Caki2 (cell line): Measurements from ENCODE around the gene CDK2. TPM values are rescaled to one million over a fixed set of nuclear protein-coding genes. Genes with fewer than 3 reads are reported as not detected.
"Not testable (repeated sequence)": the region's sequence is repeated elsewhere in the genome, so short reads cannot be mapped to it uniquely, and the experiment has no call there.

Source experiments
- DNase-seq: peaks from one replicate; pipeline ENCODE4 v3.0.0-alpha.2; 2015; ENCODE audit warnings: low read depth
- in situ Hi-C: cut with HindIII; loops from 2 replicates; pipeline ENCODE4 v1.10.0; 2016; ENCODE audit warnings: low sequenced_read_pairs, low pct_unique_long_range_greater_than_20kb, mixed read lengths
- total RNA-seq: library from RNA; depleted of rRNA; stranded (reverse); fragments of >200 nt; shearing (Covaris generic); gene quantifications from 2 replicates; pipeline ENCODE4 v1.2.3, GENCODE V29; 2014; ENCODE audit warnings: low replicate concordance

CDK2 gene
- total RNA-seq, 1 experiment from 2014 or later: 42.6 TPM

DNA sequence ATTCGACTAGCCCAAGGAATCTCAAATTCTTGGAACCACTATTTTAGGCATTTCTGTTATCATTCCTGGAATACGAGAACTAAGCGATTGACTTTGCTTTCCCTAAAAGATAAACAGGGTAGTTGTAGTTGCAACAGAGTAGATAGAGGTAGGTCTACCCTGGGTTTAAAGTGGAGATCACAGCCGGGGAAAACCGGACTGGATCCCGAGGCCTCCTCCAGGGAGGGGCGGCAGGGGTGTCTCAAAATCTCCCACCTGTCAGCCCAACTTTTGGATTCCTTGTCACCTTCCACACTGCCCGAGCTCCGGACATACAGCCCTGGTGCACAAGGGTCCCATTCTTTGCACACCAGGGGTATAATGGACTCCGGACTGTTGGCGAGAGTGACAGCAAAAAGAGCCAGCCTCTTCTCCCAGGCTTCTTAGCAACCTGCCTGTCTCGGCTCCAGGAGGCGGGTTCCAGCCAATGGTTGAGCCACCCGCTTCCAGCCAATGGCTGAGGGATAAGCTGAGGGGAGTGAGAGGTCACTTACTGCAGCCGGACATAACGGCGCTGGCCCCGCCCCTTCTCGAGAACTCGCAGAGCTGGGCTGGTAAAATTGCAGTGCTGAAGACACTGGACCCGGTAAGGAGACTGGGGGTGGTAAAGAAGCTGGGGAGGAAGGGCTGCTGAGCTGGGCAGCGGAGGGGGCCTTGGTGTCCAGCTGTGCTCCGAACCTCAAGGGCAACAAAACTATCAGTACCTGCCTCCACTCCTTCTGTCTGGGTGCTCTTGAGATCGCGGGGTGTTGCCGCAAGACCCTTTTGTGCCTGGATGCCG, 30.3 kb downstream of the CDK2 start, which contains the start of gene SUOX:
Gene SUOX, plus strand, starts transcription at position 562 of the 820 bp plus-strand sequence. CDS start 4,946 bp downstream, outside the sequence.
- peak; percentile 98 for DNase-seq
- in situ Hi-C loops: no loop called here

DNA sequence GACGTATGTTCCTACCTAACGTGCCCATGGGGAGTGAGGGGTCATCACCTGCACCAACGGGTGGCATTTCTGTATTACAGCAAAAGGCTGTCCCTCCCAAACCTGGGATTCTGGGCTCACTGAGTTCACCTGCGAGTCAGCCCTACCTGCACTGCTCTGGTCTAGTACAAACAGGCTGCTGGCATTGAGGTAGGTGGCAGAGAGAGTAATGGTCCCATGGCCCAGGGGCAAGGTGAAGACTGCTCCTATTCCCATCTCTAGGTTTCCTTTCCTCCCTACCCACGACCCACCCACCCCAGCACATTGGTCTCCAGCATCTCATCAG, 30.9 kb downstream of the CDK2 start:
- DNase-seq: no peak
- in situ Hi-C loops: no loop called here

DNA sequence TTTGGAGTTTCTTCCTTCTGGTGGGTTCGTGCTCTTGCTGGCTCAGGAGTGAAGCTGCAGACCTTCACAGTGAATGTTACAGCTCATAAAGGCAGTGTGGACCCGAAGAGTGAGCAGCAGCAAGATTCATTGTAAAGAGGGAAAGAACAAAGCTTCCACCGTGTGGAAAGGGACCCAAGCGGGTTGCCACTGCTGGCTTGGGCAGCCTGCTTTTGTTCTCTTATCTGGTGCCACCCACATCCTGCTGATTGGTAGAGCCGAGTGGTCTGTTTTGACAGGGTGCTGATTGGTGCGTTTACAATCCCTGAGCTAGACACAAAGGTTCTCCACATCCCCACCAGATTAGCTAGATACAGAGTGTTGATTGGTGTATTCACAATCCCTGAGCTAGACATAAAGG, 32.9 kb downstream of the CDK2 start:
- in situ Hi-C loops: not testable (repeated sequence)
- peak; percentile 22 for DNase-seq

DNA sequence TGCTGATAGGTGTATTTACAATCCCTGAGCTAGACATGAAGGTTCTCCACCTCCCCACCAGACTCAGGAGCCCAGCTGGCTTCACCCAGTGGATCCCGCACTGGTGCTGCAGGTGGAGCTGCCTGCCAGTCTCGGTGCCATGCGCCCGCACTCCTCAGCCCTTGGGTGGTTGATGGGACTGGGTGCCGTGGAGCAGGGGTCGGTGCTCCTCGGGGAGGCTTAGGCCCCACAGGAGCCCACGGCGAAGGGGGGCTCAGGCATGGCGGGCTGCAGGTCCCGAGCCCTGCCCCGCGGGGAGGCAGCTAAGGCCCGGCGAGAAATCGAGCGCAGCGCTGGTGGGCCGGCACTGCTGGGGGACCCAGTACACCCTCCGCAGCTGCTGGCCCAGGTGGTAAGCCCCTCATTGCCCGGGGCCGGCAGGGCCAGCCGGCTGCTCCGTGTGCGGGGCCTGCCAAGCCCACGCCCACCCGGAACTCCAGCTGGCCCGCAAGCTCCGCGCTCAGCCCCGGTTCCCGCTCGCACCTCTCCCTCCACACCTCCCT, 33.4 kb downstream of the CDK2 start:
- in situ Hi-C loops, DNase-seq: not testable (repeated sequence)

DNA sequence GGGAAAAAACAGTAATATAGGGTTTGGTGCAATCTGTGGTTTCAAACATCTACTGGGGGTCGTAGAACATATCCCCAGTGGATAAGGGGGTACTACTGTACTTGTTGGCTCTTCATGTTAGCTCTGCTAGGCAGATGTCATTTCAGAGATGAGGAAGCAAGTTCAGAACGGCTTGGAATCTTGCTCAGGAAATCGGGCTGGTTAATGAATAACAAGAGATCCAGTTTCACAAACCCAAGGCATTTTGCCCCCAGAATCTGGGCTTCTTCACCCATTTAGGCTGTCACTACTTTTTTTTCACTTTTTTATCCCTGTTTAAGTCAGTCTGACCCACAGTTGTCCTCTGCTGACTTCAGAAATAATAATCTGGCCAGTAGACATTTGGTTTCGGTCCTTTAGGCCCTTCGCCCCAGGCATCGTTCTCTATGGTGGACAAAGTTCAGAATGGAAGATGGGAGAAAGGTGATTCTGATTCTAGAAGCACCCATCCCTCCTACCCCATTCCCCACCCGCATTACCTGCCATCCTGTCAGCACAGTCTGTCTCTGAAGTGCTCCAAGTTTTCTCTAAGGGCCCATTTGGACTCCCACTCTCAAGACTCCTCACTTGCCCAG, 35.0 kb downstream of the CDK2 start:
- DNase-seq: no peak
- in situ Hi-C loops: no loop called here

DNA sequence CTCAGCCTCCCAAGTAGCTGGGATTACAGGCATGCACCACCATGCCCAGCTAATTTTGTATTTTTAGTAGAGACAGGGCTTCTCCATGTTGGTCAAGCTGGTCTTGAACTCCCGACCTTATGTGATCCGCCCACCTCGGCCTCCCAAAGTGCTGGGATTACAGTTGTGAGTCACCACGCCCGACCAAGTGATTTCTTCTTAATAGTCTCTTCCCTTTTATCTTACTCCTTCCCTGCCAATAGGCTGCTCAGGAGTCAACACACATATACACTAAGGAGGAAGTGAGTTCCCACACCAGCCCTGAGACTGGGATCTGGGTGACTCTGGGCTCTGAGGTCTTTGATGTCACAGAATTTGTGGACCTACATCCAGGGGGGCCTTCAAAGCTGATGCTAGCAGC, 36.7 kb downstream of the CDK2 start:
- DNase-seq, in situ Hi-C loops: not testable (repeated sequence)

DNA sequence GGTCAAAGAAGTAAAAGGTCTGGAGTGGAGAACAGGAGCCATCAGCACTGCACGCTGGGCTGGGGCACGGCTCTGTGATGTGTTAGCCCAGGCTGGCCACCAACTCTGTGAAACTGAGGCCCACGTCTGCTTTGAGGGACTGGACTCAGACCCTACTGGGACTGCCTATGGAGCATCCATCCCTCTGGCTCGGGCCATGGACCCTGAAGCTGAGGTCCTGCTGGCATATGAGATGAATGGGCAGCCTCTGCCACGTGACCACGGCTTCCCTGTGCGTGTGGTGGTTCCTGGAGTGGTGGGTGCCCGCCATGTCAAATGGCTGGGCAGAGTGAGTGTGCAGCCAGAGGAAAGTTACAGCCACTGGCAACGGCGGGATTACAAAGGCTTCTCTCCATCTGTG, 37.6 kb downstream of the CDK2 start:
- DNase-seq: no peak
- in situ Hi-C loops: no loop called here

DNA sequence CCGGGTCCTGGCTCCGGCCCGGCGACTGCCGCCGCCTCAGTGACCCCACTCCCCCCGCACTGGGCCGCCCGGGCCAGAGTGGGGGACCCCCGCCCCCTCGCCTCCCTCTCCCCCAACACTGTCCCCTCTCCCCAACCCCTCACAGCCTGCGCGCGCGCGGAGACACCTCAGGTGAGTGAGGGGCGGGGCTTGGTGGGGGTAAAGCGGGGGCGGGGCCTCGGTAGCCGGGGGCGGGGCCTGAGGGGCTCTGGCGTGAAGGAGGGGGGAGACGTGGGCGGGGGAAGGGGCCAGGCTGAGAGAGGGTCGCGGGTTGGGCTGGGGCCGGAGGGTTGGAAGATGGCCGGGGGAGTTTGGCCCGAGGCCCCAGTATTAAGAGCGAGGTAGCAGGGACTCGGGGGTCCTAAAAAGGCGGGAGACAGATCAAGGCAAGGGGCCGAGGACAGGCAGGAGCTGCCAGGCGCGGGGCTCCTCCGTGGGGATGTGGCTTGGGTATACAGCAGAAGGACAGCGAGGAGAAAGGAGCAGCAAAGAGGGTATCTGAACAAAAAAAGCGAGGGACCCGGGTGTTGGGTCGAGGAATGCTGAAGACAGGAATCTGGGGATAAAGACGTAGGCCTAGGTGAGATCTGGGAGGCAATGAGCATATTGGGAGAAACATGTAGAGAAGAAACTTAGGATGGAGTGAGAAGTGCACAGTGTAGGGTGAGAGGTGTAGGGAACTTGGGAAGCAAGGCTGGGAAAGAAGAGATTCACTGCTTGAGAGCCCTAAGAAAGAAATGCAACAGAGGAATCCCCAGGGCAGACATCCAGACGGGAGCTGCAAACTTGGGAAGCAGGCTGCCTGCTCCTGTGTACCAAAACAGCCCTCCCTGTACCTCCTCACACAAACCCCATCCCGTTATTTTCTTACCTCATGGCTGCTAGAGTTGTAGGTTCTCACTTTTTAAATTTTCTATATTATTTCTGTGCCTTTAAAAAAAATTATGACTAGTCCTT, 41.2 kb downstream of the CDK2 start:
- DNase-seq: peak; percentile 23
- in situ Hi-C loops: no loop called here

DNA sequence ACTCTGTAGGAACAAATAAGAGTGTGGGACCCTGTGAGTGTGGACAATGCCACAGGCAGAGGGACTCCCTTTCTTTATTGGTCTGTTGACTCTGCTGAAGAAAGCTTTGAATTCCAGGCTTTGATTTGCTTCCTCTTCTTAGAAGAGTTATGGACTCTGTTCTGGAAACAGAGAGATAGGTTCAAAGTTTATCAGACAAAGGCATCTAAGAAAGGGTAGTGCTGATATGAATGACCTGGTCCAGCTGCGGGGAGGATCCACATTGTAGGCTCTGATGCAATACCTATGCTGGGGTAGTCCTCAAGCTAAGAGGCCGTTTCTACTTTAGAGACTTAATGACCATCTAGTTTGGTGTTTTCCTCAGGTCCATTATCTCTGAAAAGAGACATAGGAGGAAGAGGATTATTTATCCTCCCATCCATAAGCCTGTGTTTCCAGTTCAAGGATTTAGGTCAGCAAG, 43.5 kb downstream of the CDK2 start:
- in situ Hi-C loops: no loop called here
- DNase-seq: no peak

DNA sequence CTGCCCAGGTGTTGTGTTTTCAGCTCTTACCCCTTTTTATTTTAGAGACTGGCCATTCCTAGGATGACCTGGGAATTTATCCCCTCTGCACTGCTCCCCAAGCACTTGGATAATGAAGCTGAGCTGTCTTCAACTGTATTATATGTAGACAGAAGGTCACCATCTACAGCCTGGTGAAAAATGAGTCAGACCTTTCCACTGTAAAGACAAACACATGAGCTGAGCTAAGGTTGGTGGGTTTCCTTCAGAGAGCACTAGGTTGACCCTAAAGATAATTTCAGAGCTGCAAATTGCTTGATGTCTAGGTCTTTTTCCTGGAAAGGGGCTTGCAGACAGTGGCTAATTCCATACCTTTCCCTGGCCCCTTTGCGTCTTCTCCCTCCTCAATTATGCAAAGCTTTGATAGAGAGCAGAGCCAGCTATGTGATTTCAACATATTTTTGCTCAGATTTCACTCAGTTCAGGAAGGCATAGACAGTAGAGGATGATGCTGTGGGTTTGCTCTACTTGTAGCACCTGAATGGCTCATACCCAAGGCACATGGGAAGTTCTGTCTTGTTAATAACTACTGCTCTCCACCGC, 45.0 kb downstream of the CDK2 start:
- DNase-seq: no peak
- in situ Hi-C loops: no loop called here

DNA sequence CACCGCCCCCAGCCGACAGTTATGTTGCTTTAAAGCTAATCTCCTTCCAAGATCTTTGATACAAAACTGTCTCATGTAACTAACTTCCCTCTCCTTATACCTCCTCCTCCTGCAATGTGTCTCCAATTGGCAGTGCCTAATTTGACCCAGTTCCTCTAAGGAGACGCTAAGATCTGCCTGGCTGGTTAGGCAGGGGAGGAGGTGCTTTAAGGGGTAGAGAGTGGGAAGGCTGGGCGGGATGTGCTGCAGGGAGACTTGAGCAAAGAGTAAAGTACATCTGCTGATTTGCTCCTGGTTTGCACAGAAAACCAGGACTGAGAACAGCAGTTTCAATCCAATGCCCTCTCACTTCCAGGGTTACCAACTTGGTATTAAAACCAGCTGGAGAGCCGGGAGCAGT, 46.9 kb downstream of the CDK2 start:
- no peak for DNase-seq
- in situ Hi-C loops: no loop called here

DNA sequence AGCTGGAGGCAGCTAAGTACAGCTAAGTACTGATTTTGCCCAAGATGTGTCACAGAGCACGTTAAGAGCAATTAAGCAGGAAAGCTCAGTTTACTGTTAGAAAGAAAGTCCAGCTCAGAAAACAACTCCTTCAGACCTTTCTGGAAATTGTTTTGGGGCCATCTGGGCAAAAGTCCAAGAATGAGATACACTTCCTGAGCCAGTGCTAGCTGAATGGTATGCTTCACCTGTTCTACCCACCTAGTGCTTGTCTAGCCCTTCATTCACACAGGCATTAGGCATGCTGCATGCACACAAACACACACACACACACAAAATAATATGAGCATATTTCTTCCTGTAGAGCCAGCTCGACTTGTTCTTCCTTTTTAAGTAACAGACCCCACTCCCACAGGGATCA, 47.6 kb downstream of the CDK2 start:
- DNase-seq: no peak
- in situ Hi-C loops: no loop called here

DNA sequence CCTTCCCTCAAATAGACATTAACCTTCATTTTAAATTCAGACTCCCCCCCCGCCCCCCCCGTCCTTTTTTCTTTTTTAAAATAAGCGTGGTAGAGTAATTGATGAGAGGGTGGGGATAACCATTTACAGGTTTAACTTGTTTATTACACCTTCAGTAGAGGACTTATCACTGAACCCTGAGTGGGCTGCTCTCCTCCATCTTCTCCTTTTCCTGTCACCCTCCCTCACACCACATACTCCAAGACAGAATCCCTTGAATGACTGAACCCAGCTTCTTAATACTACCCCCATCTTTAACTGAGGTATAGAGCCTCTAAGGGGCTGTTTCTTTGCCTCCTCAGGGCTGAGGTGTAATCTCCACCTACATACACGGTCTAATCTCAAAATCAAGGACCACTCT, 50.6 kb downstream of the CDK2 start:
- in situ Hi-C loops: no loop called here
- no peak for DNase-seq

DNA sequence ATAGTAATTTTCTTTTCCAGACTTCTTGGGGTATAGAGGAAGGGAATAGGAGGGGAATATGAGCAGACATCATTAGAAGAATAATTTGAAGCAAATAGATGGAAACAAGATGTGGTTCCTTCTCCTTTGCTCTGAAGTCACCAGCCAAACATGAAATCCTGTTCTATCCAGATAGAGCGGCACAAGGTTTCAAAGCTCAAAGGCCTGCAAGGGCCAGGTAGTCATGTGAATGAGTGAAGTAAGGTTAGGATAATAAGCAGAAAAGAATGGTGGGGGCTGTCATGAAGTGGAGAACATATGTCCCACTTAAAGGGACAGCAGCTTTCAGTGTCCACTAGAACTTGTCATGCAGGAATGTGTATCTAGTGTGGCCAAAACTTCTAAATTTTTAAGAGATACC, 51.7 kb downstream of the CDK2 start:
- in situ Hi-C loops: no loop called here
- no peak for DNase-seq

DNA sequence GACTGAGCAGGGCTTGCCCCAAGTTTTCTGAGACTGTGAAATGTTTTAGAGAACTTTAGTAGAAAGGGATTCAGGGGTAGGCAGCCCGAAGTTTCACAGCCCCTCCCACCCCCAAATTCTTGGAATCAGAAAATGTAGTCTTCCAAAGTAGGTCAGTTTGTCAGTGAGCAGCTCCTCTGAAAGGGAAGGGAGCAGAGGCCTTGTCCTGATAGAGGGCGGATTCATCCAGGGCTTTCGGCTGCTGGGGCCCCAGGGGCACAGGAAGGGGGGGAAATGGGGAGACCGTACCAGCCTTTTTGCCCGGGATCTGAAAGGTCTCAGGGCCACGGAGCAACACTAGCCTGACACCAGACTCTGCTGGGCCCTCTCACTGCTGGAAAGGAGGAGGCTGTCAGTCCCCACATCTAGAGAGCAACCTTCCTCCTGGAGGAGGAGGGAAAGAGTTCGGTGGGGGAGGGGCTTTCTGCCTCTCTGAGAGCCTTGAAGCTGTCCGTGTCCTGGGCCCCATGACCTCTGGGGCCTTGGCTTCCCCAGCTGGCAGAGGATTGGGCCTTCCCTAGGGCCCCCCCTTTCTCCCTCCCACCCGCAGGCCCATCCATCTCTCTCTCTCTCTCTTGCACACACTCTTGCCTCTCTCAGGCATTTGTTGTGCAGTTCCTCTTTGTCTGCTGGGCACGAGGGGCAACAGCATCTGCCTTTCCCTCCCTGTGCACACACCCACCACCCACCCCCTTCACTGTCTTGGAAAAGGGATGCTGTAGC, 54.0 kb downstream of the CDK2 start, which contains the start of gene IKZF4:
Gene IKZF4, plus strand, starts transcription at position 621 of the 762 bp plus-strand sequence. CDS start 451 bp downstream, outside the sequence.
- in situ Hi-C loops: no loop called here

DNA sequence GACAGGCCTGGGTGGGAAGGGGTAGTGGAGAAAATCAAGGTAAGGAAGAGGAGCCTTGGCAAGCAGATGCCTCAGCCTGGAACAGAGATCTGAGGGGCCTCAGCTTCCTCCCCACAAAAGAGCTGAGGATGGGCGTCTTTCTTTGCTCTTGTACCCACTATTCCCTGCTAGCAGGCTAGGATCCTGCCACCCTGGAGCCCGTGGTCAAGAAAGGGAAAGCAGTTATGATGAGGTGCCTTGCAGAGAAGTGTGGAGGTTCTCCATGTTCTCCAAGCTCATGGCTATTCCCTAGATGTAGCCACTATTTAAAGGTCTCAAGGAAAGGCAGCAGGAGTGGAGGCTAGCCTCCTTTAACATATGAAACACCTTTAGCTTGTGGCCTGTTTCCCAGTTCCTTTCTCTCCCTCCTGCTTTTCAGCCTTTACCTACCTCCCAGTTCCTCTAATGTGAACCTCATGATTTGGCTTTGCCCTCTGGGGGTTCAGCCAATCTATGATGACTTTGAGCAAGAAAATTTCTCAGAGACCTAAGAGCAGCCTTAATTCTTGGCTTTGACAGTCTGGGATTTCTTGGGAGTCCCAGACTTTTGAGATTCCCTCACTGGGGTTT, 55.4 kb downstream of the CDK2 start:
- no peak for DNase-seq
- in situ Hi-C loops: no loop called here

More for the DNA sequence above, 54.0 kb downstream of the CDK2 start, which contains the start of gene IKZF4:
- DNase-seq: no peak
